CD8-positive, alpha-beta memory T cell (primary cell): Measurements from ENCODE around the gene SUSD4. TPM values are rescaled to one million over a fixed set of nuclear protein-coding genes. Genes with fewer than 3 reads are reported as not detected.
A peak's percentile ranks its signal among the peaks of the same experiment; 100 is the strongest.

Experiments used
- CTCF ChIA-PET: fragments of 350-600 bp; sonication (Branson Sonifier 250); formaldehyde crosslinking; loops from one replicate; lab custom pipeline; 2021; ENCODE audit warnings: antibody characterized with exemption; lab: Charles Lee
- POLR2A ChIA-PET: fragments of 350-600 bp; sonication (Branson Sonifier 250); formaldehyde crosslinking; loops from one replicate; lab custom pipeline; 2021; ENCODE audit warnings: antibody characterized with exemption; lab: Charles Lee
- DNase-seq, 5 donors: peaks; one replicate each; pipeline versions ENCODE4 v3.0.0 to v3.0.0-alpha.2; 2020 to 2022; ENCODE audit warnings: mixed read lengths in 1 of 5
- H3K27ac ChIP-seq: one replicate; pipeline ENCODE4 v1.7.0; 2013; ENCODE audit warnings: low read depth, mild to moderate bottlenecking, low read length, moderate library complexity
- H3K27me3 ChIP-seq: 2 replicates; pipeline ENCODE4 v1.7.0; 2013; ENCODE audit warnings: low read length, mild to moderate bottlenecking; ENCODE audit not compliant: insufficient read depth, poor library complexity, severe bottlenecking
- H3K36me3 ChIP-seq: 2 replicates; pipeline ENCODE4 v1.7.0; 2013; ENCODE audit warnings: mild to moderate bottlenecking, low read length, moderate library complexity; ENCODE audit not compliant: insufficient read depth
- H3K4me1 ChIP-seq: 2 replicates; pipeline ENCODE4 v1.7.0; 2013; ENCODE audit warnings: mild to moderate bottlenecking, low read length, moderate library complexity; ENCODE audit not compliant: insufficient read depth
- H3K4me3 ChIP-seq: 2 replicates; pipeline ENCODE4 v1.7.0; 2013; ENCODE audit warnings: mild to moderate bottlenecking, low read length
- H3K9me3 ChIP-seq: 2 replicates; pipeline ENCODE4 v1.7.0; 2013; ENCODE audit warnings: mild to moderate bottlenecking, low read length
- H3K27ac Mint-ChIP-seq, 8 donors: one replicate each; pipeline ENCODE4 v1.8.0; 2020 to 2021; ENCODE audit warnings: mixed read lengths in 8 of 8, mild to moderate bottlenecking in 6 of 8, inconsistent platforms in 3 of 8, moderate library complexity in 3 of 8
- H3K27me3 Mint-ChIP-seq, 2 donors: one replicate each; pipeline ENCODE4 v1.8.0; 2020 to 2021; ENCODE audit warnings: mixed read lengths in 2 of 2, mild to moderate bottlenecking in 1 of 2, moderate library complexity in 1 of 2
- H3K36me3 Mint-ChIP-seq, 3 donors: one replicate each; pipeline ENCODE4 v1.8.0; 2020 to 2021; ENCODE audit warnings: mixed read lengths in 3 of 3, inconsistent platforms in 1 of 3, mild to moderate bottlenecking in 1 of 3
- H3K4me1 Mint-ChIP-seq, 3 donors: one replicate each; pipeline ENCODE4 v1.8.0; 2020 to 2021; ENCODE audit warnings: mixed read lengths in 3 of 3, inconsistent platforms in 1 of 3, mild to moderate bottlenecking in 1 of 3
- H3K4me3 Mint-ChIP-seq, 7 donors: one replicate each; pipeline ENCODE4 v1.8.0; 2020 to 2021; ENCODE audit warnings: mixed read lengths in 7 of 7, mild to moderate bottlenecking in 6 of 7, moderate library complexity in 4 of 7, inconsistent platforms in 2 of 7
- H3K9me3 Mint-ChIP-seq, 5 donors: one replicate each; pipeline ENCODE4 v1.8.0; 2020 to 2022; ENCODE audit warnings: mixed read lengths in 5 of 5, mild to moderate bottlenecking in 3 of 5, moderate library complexity in 2 of 5, inconsistent platforms in 1 of 5
- polyA plus RNA-seq: library from polyadenylated mRNA; unstranded; fragments of 300-500 nt; fragmentation: Illumina TruSeq; gene quantifications from one replicate; pipeline ENCODE4 v1.2.3, GENCODE V29; 2021
- total RNA-seq, 2 experiments: library from RNA; stranded (reverse); gene quantifications; one replicate each; pipeline ENCODE4 v1.2.3, GENCODE V29; 2021

The SUSD4 gene
- total and polyA plus RNA-seq, 3 experiments from 2014 or later, result 0.16 to 4.2 (median 0.18) TPM

DNA sequence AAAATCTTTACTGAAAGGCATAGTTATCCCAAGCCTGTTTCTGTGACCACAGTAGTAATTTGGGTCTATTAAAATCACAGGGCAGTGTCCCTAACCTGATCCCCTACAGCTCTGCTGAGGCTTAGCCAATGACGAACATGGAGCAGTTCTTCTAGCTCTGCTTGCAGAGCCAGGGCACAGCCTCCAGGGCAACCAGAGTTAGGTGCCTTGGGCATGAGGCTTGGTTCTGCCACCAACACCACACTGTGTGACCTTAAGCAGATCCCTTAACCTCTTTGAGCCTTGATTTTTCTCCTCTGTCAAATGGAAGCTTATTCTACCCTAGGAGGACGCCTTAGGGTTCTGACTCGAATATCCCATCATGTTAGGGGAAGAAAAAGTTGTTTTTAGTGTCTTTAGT is 134.2 kb downstream of the SUSD4 start:
- Mint-ChIP-seq H3K27me3 (peaks cover 9% of the 10 kb centered on the region in 2 donors), H3K36me3 (peaks cover 0 to 3% (median 0%) of the 10 kb centered on the region in 3 donors), H3K4me1 (peaks cover 10 to 52% (median 15%) of the 10 kb centered on the region in 3 donors), H3K4me3 (peak overlapping the region in 3 of 7 donors; percentile 26 to 64 (median 51)), H3K27ac (peak overlapping the region in 6 of 8 donors; percentile 38 to 90 (median 72)), H3K9me3 (peaks cover 0 to 2% (median 0%) of the 10 kb centered on the region in 5 donors)
- Histone ChIP-seq H3K27me3 (no peaks in the 10 kb centered on the region), H3K27ac (no peak overlapping the region), H3K9me3 (no peaks in the 10 kb centered on the region), H3K36me3 (no peaks in the 10 kb centered on the region), H3K4me1 (peaks cover 67% of the 10 kb centered on the region), H3K4me3 (peak overlapping the region; percentile 12)
- DNase-seq, result no peak
- ChIA-PET CTCF (no interaction called here), POLR2A (no interaction called here)

DNA sequence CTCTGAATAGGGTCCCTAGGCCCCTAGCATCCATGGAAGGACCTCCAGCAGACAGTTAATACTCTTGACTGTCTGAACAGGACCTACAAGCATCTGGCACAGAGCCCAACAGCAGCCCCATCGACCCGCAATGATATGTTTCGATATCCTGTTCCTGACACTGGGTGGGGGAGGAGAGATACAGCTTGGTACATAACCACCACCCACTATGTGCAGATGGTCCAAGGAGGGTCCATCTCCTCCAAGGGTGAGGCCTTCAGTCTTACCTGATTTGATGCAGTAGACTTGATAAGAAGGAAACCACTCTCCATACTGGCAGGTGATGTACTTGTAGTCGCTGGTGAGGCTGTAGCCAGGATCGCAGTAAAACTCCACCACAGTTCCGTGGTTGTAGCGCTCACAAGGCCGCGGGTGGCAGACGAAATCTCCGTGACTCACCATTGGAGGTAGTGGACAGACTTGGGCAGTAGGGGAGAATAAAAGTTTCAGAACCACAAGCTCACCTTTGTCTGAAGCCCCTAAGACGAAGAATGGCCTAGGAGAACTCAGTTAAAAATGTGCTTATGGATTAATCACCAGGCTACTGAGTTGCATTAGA is 134.9 kb downstream of the SUSD4 start:
- ChIA-PET CTCF (no interaction called here), POLR2A (no interaction called here)
- Histone ChIP-seq H3K4me1 (peaks cover 60% of the 10 kb centered on the region), H3K36me3 (no peaks in the 10 kb centered on the region), H3K4me3 (no peak overlapping the region), H3K27ac (no peak overlapping the region), H3K27me3 (no peaks in the 10 kb centered on the region), H3K9me3 (no peaks in the 10 kb centered on the region)
- peaks cover 0 to 2% (median 0%) of the 10 kb centered on the region in 5 donors for H3K9me3 Mint-ChIP-seq
- DNase-seq, result no peak
- H3K36me3 Mint-ChIP-seq, result peaks cover 0 to 3% (median 0%) of the 10 kb centered on the region in 3 donors
- peak overlapping the region in 2 of 8 donors; percentile 43 to 66 for H3K27ac Mint-ChIP-seq
- H3K4me3 Mint-ChIP-seq, result no peak overlapping the region
- peaks cover 10 to 47% (median 15%) of the 10 kb centered on the region in 3 donors for H3K4me1 Mint-ChIP-seq
- H3K27me3 Mint-ChIP-seq, result peaks cover 9% of the 10 kb centered on the region in 2 donors

DNA sequence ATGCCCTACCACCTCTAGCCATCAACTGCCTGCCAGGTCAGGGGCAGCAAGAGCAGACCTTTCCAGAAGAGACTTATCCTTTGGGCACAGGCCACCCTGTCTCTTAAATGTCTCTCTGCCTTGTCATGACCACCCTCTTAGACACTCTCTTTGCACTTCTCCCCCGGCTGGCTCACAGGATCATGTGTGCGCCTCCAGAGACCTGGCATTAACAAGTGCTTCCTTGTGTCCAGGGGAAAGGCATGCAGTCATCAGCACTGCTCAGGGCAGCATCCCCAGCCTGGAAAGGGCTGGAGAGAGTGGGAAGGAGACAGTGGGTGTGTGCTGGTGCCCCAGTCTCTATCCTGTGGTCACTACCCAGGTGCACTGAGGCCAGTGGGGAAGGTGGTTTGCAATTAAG is 135.8 kb downstream of the SUSD4 start:
- Mint-ChIP-seq H3K27me3 (peaks cover 9% of the 10 kb centered on the region in 2 donors), H3K36me3 (peaks cover 0 to 3% (median 0%) of the 10 kb centered on the region in 3 donors), H3K9me3 (peaks cover 0 to 2% (median 0%) of the 10 kb centered on the region in 5 donors), H3K27ac (no peak overlapping the region), H3K4me1 (peaks cover 10 to 39% (median 11%) of the 10 kb centered on the region in 3 donors), H3K4me3 (no peak overlapping the region)
- no peaks in the 10 kb centered on the region for H3K9me3 ChIP-seq
- ChIA-PET POLR2A (no interaction called here), CTCF (no interaction called here)
- H3K36me3 ChIP-seq, result no peaks in the 10 kb centered on the region
- DNase-seq, result no peak
- H3K4me3 ChIP-seq, result no peak overlapping the region
- no peak overlapping the region for H3K27ac ChIP-seq
- peaks cover 51% of the 10 kb centered on the region for H3K4me1 ChIP-seq
- no peaks in the 10 kb centered on the region for H3K27me3 ChIP-seq

GRCh38 chr1:223227486-223228196 is 136.3 kb downstream of the SUSD4 start:
- Mint-ChIP-seq H3K4me3 (peak overlapping the region in 1 of 7 donors; percentile 36), H3K27ac (no peak overlapping the region), H3K4me1 (peaks cover 10 to 35% (median 10%) of the 10 kb centered on the region in 3 donors), H3K36me3 (peaks cover 0 to 3% (median 0%) of the 10 kb centered on the region in 3 donors), H3K27me3 (peaks cover 9 to 12% of the 10 kb centered on the region in 2 donors), H3K9me3 (peaks cover 0 to 2% (median 0%) of the 10 kb centered on the region in 5 donors)
- Histone ChIP-seq H3K27ac (no peak overlapping the region), H3K9me3 (no peaks in the 10 kb centered on the region), H3K27me3 (no peaks in the 10 kb centered on the region), H3K36me3 (no peaks in the 10 kb centered on the region), H3K4me1 (peaks cover 46% of the 10 kb centered on the region), H3K4me3 (no peak overlapping the region)
- ChIA-PET POLR2A (no interaction called here), CTCF (no interaction called here)
- no peak for DNase-seq

DNA sequence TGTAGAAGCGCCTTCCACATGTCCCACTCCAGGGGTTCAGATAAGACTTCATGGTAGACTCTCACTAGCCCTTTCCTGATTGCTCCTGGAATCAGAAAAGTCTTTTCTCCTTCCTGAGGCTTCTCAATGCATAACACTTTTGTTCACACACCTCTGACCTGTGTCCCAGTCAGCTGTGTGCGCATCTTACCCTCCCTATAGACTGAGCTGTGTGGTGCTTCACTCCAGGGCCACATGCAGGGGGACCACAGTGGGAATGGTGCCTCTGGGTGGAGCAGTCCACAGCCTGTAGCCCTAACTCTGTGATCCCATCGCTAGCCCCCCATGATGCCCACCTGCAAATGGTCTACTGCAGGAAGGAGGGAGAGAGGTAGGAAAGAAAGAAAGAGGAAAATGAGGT is 136.9 kb downstream of the SUSD4 start:
- DNase-seq, result no peak
- H3K27me3 Mint-ChIP-seq, result peaks cover 9 to 12% of the 10 kb centered on the region in 2 donors
- H3K27ac Mint-ChIP-seq, result peak overlapping the region in 1 of 8 donors; percentile 36
- H3K4me1 ChIP-seq, result peaks cover 40% of the 10 kb centered on the region
- no peak overlapping the region for H3K27ac ChIP-seq
- no peak overlapping the region for H3K4me3 Mint-ChIP-seq
- CTCF ChIA-PET, result no interaction called here
- no peaks in the 10 kb centered on the region for H3K27me3 ChIP-seq
- H3K9me3 Mint-ChIP-seq, result peaks cover 0 to 2% (median 0%) of the 10 kb centered on the region in 5 donors
- H3K4me3 ChIP-seq, result no peak overlapping the region
- POLR2A ChIA-PET, result no interaction called here
- H3K36me3 Mint-ChIP-seq, result peaks cover 0 to 3% (median 3%) of the 10 kb centered on the region in 3 donors
- no peaks in the 10 kb centered on the region for H3K36me3 ChIP-seq
- H3K9me3 ChIP-seq, result no peaks in the 10 kb centered on the region
- H3K4me1 Mint-ChIP-seq, result peaks cover 10 to 29% (median 10%) of the 10 kb centered on the region in 3 donors

- peaks cover 32% of the 10 kb centered on the region for H3K4me1 ChIP-seq
- DNase-seq, result no peak
- H3K4me3 ChIP-seq, result no peak overlapping the region
- Mint-ChIP-seq H3K27me3 (peaks cover 9 to 12% of the 10 kb centered on the region in 2 donors), H3K4me1 (peaks cover 10 to 28% (median 10%) of the 10 kb centered on the region in 3 donors), H3K9me3 (peaks cover 0 to 2% (median 0%) of the 10 kb centered on the region in 5 donors), H3K36me3 (peaks cover 0 to 6% (median 3%) of the 10 kb centered on the region in 3 donors), H3K4me3 (no peak overlapping the region), H3K27ac (peak overlapping the region in 1 of 8 donors; percentile 38)
- no peaks in the 10 kb centered on the region for H3K36me3 ChIP-seq
- ChIA-PET POLR2A (no interaction called here), CTCF (no interaction called here)
- no peaks in the 10 kb centered on the region for H3K9me3 ChIP-seq
- H3K27ac ChIP-seq, result no peak overlapping the region
- no peaks in the 10 kb centered on the region for H3K27me3 ChIP-seq
Observed at GRCh38 chr1:223226271-223226670, 137.7 kb downstream of the SUSD4 start.

- POLR2A ChIA-PET, result no interaction called here
- Mint-ChIP-seq H3K27me3 (peaks cover 12% of the 10 kb centered on the region in 2 donors), H3K36me3 (peaks cover 0 to 11% (median 3%) of the 10 kb centered on the region in 3 donors), H3K4me3 (no peak overlapping the region), H3K9me3 (peaks cover 0 to 3% (median 2%) of the 10 kb centered on the region in 5 donors), H3K27ac (no peak overlapping the region), H3K4me1 (peaks cover 7 to 20% (median 7%) of the 10 kb centered on the region in 3 donors)
- DNase-seq, result no peak
- Histone ChIP-seq H3K36me3 (no peaks in the 10 kb centered on the region), H3K27me3 (no peaks in the 10 kb centered on the region), H3K4me3 (no peak overlapping the region), H3K9me3 (no peaks in the 10 kb centered on the region), H3K27ac (no peak overlapping the region), H3K4me1 (peaks cover 24% of the 10 kb centered on the region)
- CTCF ChIA-PET, result no interaction called here
Observed at GRCh38 chr1:223225481-223225880, 138.5 kb downstream of the SUSD4 start.

GRCh38 chr1:223225061-223225460 is 138.9 kb downstream of the SUSD4 start:
- Mint-ChIP-seq H3K27ac (no peak overlapping the region), H3K27me3 (peaks cover 12 to 13% of the 10 kb centered on the region in 2 donors), H3K9me3 (peaks cover 0 to 7% (median 4%) of the 10 kb centered on the region in 5 donors), H3K4me3 (no peak overlapping the region), H3K4me1 (peaks cover 3 to 15% (median 3%) of the 10 kb centered on the region in 3 donors), H3K36me3 (peaks cover 0 to 16% (median 3%) of the 10 kb centered on the region in 3 donors)
- Histone ChIP-seq H3K36me3 (no peaks in the 10 kb centered on the region), H3K4me1 (peaks cover 20% of the 10 kb centered on the region), H3K9me3 (no peaks in the 10 kb centered on the region), H3K4me3 (no peak overlapping the region), H3K27ac (no peak overlapping the region), H3K27me3 (no peaks in the 10 kb centered on the region)
- ChIA-PET POLR2A (no interaction called here), CTCF (no interaction called here)
- DNase-seq, result no peak
